ENCODE data around the gene MARCKSL1.

DNA sequence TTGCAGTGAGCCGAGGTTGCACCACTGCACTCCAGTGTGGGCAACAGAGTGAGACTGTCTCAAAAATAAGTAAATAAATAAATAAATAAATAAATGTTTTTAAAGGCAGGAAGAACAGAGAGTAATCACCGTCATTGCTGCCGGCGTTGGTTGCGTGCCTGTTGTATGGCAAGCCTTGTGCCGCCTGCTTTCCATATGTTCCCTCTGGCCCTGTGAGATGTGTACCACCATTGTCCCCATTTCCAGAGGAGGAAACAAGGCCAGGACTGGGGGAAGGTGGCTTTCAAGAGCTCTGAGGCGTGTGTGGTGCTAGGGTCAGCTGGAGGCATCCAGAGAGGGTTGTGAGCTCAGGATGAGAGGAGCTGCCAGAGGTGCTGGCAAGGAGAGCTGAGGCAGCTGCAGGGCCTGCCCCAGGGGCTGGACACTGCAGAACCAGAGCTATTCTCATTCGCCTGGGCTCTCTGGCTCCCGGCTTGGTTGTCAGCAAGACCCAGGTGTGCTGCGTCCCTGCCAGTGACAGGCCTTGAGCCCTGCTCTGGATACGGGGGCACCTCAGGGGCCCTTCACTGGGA lies 5.2 kb upstream of the MARCKSL1 start:
- TF ChIP-seq RAD21 (conservative IDR thresholded peaks at IDR 0.05) = no peak
- TF ChIP-seq TAF1 (IDR thresholded peaks at IDR 0.05; ENCODE audit: low read depth) = no peak
- no peak for TF ChIP-seq CTCF (IDR thresholded peaks at IDR 0.05; ENCODE audit: poor library complexity, severe bottlenecking)
- no peak for TF ChIP-seq POLR2AphosphoS5 (IDR thresholded peaks at IDR 0.05)
- TF ChIP-seq EP300 (conservative IDR thresholded peaks at IDR 0.05; ENCODE audit: poor library complexity, severe bottlenecking) = no peak
- TF ChIP-seq MXI1 (conservative IDR thresholded peaks at IDR 0.05; ENCODE audit: poor library complexity, severe bottlenecking) = no peak
